GM19238 (cell line): ENCODE data around the gene DESI1.
"Not testable (repeated sequence)": the region's sequence is repeated elsewhere in the genome, so short reads cannot be mapped to it uniquely, and the experiment has no call there.

Source experiments
- DNase-seq: peaks from one replicate; pipeline ENCODE4 v3.0.0; 2011; ENCODE audit warnings: low spot score; ENCODE audit not compliant: insufficient read length

Gene DESI1

GRCh38 chr22:41636467-41636866 lies 15.6 kb upstream of the DESI1 start:
- DNase-seq = no peak

- not testable (repeated sequence) for DNase-seq
These were observed 13.8 kb upstream of the DESI1 start for GRCh38 chr22:41634610-41635009.

DNA sequence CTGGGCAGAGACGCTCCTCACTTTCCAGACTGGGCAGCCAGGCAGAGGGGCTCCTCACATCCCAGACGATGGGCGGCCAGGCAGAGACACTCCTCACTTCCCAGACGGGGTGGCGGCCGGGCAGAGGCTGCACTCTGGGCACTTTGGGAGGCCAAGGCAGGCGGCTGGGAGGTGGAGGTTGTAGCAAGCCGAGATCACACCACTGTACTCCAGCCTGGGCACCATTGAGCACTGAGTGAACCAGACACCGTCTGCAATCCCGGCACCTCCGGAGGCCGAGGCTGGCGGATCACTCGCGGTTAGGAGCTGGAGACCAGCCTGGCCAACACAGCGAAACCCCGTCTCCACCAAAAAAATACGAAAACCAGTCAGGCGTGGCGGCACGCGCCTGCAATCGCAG lies 10.8 kb upstream of the DESI1 start:
- not testable (repeated sequence) for DNase-seq

GRCh38 chr22:41631115-41631514 lies 10.3 kb upstream of the DESI1 start:
- DNase-seq = not testable (repeated sequence)

- DNase-seq = no peak
These were observed 4.7 kb upstream of the DESI1 start for GRCh38 chr22:41625577-41625976.

GRCh38 chr22:41621911-41622179 lies 1.0 kb upstream of the DESI1 start:
- no peak for DNase-seq

DNA sequence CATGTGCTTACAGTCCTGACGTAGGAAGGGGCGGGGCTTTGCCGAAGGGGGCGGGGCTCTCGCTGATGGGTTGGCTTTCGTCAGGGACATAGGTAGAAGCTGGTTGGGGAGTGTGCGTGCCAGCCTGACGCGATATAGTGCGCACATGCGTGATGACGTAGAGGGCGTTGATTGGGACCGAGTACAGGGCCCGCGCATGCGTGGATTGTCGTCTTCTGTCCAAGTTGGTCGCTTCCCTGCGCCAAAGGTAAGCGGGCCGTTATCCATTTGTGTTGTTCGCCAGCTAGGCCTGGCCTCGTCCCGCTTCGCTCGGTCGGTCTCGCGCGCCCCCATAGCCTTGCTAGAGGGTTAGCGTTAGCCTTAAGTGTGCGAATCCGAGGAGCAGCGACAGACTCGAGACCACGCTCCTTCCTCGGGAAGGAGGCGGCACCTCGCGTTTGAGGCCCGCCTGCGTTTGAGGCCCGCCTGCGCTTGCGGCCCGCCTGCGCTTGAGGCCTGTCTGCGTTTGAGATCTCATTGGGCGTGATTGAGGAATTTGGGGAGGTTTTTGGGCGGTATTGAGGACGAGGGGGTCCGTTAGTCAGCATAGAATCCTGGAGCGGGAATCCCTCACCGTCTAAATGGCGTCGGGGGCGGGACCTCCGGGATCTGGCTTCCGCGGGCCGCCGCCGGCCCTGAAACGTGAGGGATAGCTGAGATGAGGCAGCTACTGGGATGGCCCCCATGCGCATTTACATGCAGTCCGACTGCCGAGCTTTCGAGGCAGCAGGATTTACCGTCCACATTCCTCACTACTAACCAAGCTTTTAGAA lies 462 bp upstream of the DESI1 start, which contains the start of gene XRCC6:
Gene XRCC6 (plus strand): TSS at position 197 of the 812 bp plus-strand sequence. CDS start 710 bp downstream, outside the sequence.
- DNase-seq = peak; percentile 98

GRCh38 chr22:41619979-41620588 lies 759 bp downstream of the DESI1 start:
- DNase-seq = no peak

- DNase-seq = no peak
These were observed 7.4 kb downstream of the DESI1 start for GRCh38 chr22:41613456-41613855.

- DNase-seq = no peak
These were observed 8.1 kb downstream of the DESI1 start for GRCh38 chr22:41612603-41613306.

DNA sequence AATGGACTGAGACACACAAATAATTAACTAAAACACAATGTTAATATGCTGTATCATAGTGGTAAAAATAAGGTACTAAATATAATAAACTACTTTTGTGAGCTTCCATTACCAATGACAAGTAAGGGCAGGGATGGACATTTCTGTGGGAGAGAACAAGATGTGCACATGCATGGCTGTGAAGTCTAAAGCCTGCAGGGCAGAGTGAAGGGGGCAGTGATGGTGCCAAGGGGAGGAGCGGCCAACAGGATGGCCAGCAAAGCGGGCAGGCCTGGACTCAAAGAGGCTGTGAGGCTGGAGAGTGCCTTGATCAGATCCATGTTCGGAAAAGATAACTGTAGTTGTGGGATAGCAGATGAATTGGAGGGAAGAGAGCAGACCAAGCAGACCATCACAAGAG lies 12.5 kb downstream of the DESI1 start:
- no peak for DNase-seq

DNA sequence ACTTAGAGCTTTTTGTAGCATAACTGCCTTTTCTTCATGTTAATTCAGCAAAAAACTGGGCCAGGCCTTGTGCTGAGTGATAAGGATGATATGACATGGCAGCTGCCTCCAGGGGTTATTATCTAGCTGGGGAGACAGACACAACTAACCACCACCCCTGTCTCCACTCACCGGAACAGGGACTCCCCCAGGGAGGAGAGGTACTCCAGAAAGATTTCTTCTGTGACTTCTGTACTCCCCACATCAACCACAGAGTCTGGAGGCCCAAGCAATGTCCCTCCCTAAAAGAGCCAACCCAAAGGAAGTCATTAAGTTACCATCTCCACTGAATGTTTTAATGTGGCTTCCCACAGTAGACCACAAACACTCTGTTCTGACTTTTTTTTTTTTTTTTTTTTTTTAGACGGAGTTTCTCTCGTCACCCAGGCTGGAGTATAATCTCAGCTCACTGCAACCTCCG lies 16.9 kb downstream of the DESI1 start:
- peak; percentile 61 for DNase-seq

DNA sequence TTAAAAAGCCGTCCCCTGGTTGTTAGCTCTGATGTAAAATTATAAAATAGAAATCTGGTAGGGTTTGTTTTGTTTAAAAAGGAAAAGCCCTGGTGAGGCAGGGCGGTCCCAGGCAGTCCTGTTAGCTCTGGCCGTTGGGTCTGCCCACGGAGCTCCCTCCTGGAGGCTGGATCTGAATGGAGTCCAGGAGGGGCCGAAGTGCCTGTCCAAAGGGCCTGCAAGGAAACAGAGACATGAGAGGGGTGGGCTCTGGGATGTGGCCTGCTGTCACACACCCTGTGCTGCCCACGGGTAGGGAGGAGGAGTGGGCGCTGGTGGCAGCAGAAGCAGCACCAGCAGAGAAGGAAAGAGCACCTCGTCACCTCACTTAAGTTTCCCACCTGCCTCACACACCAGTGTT lies 19.9 kb downstream of the DESI1 start:
- DNase-seq = no peak

DNA sequence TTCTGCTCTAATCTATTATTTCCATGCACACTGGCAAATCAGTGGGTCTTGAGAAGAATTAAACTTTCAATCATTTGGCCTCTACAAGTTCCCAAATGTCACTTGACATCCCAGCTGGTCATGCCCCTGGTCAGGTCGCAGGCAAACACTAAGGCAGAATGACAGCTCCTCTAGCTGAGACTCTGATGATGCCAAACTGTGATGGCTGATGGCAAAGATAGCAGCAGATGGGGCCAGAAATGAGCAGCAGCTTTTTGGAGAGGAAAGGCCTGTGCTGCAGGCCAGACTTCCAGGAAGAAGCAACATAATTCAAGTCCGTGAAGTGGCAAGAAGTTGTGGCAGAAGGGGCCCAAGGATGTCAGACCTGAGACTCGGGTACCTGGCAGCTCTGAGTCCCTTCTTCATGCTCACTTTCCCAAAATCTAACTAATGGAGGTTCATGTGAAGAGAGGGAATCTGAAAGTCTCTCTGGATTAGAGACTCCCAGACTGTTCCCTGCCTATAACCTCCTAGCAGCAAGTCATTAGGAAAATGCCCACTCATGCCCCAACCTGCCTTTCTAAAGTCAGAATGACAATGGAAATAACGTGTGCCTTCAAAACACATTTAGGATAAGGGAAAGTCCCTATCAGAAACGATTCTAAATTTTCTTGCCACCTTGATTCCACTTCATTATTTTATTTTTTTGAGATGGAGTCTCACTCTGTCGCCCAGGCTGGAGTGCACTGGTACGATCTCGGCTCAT lies 21.8 kb downstream of the DESI1 start:
- no peak for DNase-seq

GRCh38 chr22:41598081-41598480 lies 22.8 kb downstream of the DESI1 start:
- no peak for DNase-seq

DNA sequence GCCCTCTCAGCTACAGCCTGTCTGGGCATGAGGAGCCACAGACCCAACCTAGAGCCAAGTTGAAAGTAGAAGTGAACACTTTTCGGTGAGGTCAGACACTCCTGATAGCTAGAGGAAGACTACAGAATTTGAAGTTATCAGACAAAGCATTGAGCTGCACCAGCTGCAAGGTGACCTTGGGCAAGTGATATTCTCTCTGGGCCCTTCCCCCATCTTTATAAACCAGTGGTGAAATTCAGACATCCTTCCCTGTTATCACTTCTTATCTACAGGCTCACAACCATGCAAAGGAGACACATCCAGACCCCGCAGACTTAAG lies 23.2 kb downstream of the DESI1 start:
- DNase-seq = no peak

GRCh38 chr22:41596776-41597634 lies 23.8 kb downstream of the DESI1 start:
- no peak for DNase-seq

DNA sequence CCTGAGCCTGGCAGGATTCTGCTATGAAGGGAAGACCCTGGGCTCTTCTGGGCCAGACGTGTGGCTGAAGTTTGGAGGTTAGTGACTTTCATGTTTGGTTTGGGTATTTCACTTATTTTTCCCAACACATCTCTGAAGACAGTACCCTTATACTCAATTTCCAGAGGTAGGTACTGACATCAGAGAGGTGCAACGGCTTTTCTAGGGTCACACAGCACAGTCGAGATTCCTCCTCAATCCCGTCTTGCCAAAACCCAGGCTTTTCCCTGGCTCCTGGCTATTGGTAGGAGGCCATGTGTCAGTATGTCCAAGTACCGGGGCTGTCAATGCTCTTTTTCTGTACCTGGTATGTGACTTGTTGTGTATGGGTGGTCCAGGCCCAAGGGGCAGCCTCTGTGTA lies 25.1 kb downstream of the DESI1 start:
- no peak for DNase-seq

DNA sequence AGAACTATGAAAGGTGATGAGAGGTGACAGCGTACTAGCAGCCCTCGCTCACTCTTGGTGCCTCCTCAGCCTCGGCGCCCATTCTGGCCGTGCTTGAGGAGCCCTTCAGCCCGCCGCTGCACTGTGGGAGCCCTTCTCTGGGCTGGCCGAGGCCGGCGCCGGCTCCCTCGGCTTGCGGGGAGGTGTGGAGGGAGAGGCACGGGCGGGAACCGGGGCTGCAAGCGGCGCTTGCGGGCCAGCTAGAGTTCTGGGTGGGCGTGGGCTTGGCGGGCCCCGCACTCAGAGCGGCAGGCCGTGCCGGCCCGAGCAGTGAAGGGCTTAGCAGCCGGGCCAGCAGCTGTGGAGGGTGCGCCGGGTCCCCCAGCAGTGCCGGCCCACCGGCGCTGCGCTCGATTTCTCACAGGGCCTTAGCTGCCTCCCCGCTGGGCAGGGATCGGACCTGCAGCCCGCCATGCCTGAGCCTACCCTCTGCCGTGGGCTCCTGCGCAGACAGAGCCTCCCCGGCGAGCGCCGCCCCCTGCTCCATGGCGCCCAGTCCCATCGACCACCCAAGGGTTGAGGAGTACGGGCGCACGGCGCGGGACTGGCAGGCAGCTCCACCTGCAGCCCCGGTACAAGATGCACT lies 27.4 kb downstream of the DESI1 start:
- DNase-seq = not testable (repeated sequence)
